Adrenal gland (tissue), 5 donors: Measurements from ENCODE around the gene GPC6.

ENCODE experiments used
- CTCF ChIP-seq, 6 experiments: fragments of 450-650 bp in 4 of 6; fragments of 200-600 bp in 2 of 6; sonication (generic) in 1 of 6; IDR thresholded peaks; 1 replicate in 5 of 6; 2 replicates in 1 of 6; pipeline versions ENCODE4 v1.5.1 to v1.8.0; 2016 to 2021; ENCODE audit warnings: antibody characterized with exemption in 6 of 6, mild to moderate bottlenecking in 2 of 6, moderate library complexity in 1 of 6
- POLR2A ChIP-seq, 2 donors: fragments of 450-650 bp; IDR thresholded peaks; one replicate each; pipeline ENCODE4 v1.6.1; 2017; ENCODE audit warnings: antibody characterized with exemption in 2 of 2, mild to moderate bottlenecking in 2 of 2, moderate library complexity in 1 of 2
- donor health status: DM: no; HTN: no; CAD: no.

GRCh38 chr13:93966267-93966936, 739.8 kb downstream of the GPC6 start:
- TF ChIP-seq CTCF (IDR thresholded peaks at IDR 0.05): no peak
- no peak for TF ChIP-seq POLR2A (IDR thresholded peaks at IDR 0.05)
